ENCODE measurements around the gene THBS2.
"Not testable (repeated sequence)": the region's sequence is repeated elsewhere in the genome, so short reads cannot be mapped to it uniquely, and the experiment has no call there.

The THBS2 gene

GRCh38 chr6:169208011-169208410 is 45.6 kb downstream of the THBS2 start:
- no peak for DNase-seq (ENCODE audit: low read depth)

GRCh38 chr6:169207482-169207881 is 46.2 kb downstream of the THBS2 start:
- no peak for DNase-seq (ENCODE audit: low read depth)

- DNase-seq (ENCODE audit: low read depth): no peak
Observed at GRCh38 chr6:169205176-169206160, 48.2 kb downstream of the THBS2 start.

- no peak for DNase-seq (ENCODE audit: low read depth)
Observed at GRCh38 chr6:169204167-169204566, 49.5 kb downstream of the THBS2 start.

DNA sequence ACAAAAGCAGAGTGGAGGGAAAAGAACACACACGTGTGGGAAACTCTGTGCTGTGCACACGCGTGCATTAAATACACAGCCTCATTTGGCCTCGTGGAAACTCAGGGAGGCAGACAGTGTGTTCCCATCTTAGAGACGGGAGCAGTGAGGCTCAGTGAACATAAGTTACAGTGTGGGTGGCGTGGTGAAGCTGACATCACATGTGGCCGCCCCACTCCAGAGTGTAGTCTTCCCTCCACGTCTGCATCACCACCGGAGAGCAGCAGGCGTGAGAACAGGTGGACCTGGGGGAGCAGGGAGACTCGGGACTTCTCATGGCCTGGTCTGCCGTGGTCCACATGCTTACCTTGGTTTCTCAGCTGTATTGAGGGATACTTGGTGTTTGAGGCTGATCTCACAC is 51.7 kb downstream of the THBS2 start:
- no peak for DNase-seq (ENCODE audit: low read depth)

DNA sequence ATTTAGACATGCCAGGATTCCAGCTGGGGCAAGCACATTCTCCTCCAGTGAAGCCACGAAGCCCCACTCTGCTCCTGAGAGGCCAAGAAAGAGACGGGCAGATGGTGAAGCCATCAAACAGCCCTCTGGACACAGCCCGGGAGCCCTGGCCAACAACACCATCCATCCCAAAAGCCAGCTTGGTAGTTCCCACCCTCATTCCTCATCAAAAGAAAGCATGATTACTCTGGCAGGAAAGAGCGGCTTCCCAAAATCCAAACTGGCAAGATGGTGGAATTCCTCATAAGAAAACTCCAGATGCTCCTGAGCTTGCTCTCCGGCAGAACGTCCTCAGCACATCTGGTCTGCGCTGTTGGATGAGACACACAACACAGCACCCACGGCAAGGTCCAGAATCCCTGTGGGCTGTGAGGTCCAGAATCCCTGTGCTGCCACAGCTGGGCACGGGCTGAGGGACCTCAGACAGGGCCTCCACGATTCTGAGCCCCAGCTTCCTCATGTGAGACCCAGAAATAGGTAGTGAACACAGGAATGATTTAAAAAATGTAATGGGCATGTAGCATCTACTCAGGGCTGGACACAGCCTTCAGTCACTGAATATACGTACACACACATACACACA is 52.6 kb downstream of the THBS2 start:
- no peak for DNase-seq (ENCODE audit: low read depth)

DNA sequence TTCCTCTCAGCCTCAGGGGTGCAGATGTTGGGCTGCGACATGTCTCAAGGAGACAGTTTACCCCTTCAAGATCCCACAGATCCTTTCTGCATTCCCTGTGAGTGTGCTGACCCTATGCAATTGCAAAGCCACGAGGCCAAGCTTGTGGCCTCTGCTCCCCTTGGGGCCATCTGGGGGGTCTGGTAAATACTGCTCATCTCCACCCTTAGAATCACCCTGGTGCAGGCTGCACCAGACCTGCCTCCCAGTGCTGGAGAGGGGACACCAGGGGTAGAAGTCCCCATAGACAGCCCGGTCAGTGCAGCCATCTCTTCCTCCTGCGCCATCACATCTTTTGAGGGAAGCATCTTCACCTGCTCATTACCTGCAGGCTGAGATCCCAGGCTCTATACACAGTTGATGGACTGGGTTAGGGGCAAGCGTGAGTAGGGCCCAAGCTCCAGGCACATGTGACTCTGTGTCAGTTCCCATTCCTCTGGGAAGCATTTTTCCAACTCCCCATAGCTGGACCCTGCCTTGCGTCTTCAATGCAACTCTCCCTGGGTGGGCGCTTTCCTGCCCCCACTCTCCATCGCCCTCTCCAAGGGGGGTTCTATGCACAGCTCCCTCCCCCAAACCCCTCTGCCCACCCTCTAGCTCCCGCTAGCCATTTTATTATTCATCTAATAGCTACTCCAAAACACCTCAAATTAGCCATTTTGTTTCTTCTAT is 53.9 kb downstream of the THBS2 start:
- DNase-seq (ENCODE audit: low read depth): no peak

- DNase-seq (ENCODE audit: low read depth): no peak
Observed at GRCh38 chr6:169198885-169199284, 54.8 kb downstream of the THBS2 start.

GRCh38 chr6:169197929-169198328 is 55.7 kb downstream of the THBS2 start:
- DNase-seq (ENCODE audit: low read depth): not testable (repeated sequence)

DNA sequence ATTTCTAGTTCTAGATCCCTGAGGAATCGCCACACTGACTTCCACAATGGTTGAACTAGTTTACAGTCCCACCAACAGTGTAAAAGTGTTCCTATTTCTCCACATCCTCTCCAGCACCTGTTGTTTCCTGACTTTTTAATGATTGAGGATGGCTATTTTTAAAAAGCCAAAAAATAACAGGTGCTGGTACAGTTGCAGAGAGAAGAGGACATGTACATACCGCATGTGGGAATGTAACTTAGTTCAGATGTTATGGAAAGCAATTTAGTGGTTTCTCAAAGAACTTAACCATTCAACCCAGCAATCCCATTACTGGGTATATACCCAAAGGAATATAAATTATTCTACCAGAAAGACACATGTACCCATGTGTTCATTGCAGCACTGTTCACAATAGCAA is 57.4 kb downstream of the THBS2 start:
- DNase-seq (ENCODE audit: low read depth): not testable (repeated sequence)

DNA sequence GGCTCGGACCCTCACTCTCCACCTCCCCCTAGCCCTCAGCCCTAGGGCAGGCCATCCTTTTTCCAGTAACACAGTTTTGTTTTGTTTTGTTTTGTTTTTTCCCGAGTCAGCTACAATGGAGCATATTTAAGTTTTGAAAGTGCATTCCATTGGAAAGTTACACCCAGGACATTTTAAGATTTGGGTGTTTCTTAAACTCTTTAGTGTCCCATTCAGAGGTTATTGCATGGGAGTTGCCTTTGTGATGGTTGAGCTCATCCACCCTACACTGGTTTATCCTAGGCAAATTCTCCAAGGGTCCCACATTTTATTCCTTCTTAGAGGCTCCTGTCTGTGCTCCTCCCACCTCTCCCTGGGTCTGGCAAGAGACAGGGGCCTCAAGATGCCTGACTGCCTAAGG is 58.9 kb downstream of the THBS2 start:
- no peak for DNase-seq (ENCODE audit: low read depth)

DNA sequence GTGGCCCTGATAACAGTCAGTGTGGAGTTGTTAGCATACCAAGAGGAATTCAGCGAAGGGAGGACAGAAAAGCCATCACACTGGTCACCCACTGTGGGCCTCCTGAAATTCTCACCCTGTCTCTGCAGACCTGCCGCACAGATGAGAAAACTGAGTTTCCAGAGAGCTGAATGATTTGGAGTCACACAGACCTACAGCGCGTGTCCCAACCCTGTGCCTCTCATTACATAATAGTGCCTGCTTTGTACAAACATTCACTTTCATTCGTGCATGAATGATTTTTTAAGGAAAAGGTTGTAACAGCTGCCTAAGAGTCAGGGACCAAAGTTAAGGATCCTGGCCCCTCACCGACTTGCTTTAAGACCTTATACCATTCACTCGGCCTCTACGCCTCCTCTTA is 62.7 kb downstream of the THBS2 start:
- no peak for DNase-seq (ENCODE audit: low read depth)

GRCh38 chr6:169190144-169190584 is 63.5 kb downstream of the THBS2 start:
- no peak for DNase-seq (ENCODE audit: low read depth)

DNA sequence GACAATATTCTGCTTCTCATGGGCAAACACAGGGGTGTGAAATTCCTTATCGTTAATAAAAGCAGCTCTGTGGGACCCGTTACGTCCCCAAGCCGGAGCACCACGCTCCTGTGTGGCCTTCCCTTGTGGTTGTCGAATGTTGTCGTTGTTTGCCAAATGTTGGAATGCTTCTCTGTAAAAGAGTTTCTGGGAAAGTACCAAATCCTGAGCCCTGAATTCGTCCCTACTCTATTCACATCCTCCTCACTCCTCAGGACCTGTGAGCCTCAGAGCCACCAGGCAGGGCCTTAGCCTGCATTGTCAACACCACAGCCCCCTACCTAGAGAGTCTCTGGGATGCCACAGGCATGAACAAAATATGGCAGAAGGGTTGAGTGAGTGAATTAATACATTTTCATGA is 64.0 kb downstream of the THBS2 start:
- no peak for DNase-seq (ENCODE audit: low read depth)

GRCh38 chr6:169189182-169189581 is 64.5 kb downstream of the THBS2 start:
- no peak for DNase-seq (ENCODE audit: low read depth)

DNA sequence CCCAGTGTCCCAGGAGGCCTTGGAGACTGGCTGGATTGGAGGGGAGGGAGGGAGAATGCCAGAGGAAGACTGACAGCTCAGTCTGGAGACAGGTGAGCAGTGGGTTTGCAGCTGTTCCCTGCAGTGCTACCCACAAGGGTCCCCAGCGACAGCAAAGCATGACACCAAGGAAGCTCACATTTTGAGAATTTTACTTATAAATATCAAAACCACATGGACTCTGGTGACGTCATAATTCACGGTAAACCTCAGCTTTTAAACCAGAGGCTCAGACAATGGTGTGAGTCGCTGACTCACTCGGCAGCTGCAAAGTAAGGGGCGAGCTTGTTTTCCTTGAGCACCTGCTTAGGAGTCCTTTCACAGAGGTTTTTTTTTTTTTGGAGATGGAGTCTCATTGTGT is 65.2 kb downstream of the THBS2 start:
- DNase-seq (ENCODE audit: low read depth): no peak

DNA sequence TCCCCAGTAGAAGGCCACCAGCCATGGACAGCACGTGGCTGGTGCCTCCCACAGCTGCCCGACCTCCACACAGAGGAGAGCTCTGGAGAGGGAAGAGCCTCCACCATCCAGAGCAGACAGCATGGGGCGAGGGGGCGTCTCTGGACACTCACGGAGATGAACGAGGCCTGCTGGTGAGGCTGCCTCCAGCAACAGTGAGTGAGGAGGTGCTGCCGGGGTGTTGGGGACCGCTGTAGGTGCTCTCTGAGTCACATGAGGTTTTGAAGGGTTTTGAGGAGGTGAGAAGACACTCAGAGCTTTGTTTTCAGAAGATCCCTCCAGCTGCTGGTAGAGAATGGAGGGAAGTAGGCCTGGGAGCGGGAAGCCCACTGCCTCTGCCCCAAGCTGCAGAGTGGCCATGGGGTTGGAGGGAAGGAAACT is 65.6 kb downstream of the THBS2 start:
- DNase-seq (ENCODE audit: low read depth): no peak

- no peak for DNase-seq (ENCODE audit: low read depth)
Observed at GRCh38 chr6:169186496-169187169, 67.0 kb downstream of the THBS2 start.

- DNase-seq (ENCODE audit: low read depth): no peak
Observed at GRCh38 chr6:169185692-169186485, 67.8 kb downstream of the THBS2 start.

DNA sequence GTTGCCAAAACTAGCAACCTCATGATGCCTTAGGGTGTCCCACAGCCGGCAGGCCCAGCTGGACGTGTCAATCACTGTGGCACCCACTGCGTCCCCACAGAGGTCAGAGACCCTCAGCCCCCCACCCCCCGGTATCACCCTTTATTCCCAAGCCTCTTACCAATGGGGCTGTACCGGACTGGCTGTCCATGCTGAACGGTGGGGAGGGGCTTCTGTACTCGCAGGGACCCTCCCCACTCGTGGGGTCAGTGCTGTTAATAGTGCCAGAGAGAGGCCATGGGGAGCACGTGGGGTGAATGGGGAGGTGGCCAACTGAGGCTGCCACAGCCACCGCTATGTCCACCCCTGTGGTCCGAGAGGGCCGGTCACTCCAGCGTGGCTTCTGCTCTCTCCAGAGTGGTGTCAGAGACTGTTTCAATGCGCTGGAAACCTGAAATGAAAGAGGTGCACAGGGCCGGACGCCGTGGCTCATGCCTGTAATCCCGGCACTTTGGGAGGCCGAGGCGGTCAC is 68.6 kb downstream of the THBS2 start:
- DNase-seq (ENCODE audit: low read depth): no peak

DNA sequence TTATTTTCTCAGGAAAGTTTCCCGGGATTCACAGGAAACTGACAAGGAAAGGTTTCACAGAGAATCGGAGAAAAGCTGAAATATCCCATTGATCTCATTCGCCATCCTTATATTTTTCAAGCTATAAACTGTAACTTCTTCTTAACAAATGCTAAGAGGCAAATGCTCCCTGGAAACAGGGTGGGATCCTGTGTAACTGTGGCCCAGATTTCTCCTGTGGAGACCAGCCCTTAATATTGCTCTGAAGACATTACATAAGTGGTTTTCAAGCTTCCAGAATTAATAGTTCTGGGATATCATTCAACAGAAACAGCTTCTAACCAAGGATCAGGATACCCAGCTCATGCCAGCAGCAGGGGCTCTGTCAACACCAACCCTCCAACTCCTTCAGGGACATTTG is 69.2 kb downstream of the THBS2 start:
- no peak for DNase-seq (ENCODE audit: low read depth)
